ENCODE measurements around the gene PTPRN2. TPM values are rescaled to one million over a fixed set of nuclear protein-coding genes. Genes with fewer than 3 reads are reported as not detected.

PTPRN2 gene
- total RNA-seq, 1 donor from 2014 or later = 1.8 TPM

DNA sequence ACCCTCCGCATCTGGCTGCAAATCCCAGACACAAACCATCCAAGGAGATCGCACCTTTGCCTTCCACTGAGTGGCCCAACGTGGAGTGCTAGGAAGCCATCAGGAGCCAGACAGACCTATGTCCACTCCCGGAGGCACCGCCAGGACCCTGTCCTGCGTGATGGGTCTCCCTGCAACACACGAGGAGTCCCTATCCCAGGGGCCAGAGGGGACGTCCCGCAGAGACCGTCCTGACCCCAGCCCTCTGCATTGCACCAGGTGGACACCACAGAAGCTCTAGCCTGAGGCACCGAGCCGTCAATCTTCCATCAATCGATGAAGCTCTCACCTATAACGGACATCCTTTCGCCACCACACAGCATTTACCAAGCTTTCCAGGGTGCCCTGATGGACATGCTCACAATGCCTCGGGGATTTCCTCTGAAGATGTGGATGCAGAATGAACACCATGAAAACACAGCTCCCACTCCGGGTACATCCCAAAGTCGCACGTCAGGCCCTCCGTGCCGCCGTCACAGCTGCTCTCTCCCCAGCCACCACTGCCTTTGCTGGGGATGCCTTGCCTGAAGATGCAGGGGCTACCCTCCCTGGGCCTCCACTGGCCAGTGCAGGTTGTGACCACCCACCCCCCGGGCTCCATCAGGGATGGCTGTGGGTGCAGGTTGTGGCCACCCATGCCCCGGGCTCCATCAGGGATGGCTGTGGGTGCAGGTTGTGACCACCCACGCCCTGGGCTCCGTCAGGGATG, 54.1 kb downstream of the PTPRN2 start:
- peaks cover 2% of the 10 kb centered on the region for H3K27me3 Mint-ChIP-seq
- ChIA-PET CTCF (no interaction called here), POLR2A (no interaction called here)
- no peak overlapping the region for H3K4me3 Mint-ChIP-seq
- ATAC-seq (ENCODE audit: low read depth) (no peak), DNase-seq (no peak)
- no peaks in the 10 kb centered on the region for H3K36me3 Mint-ChIP-seq (ENCODE audit: low read depth)
- no peak for TF ChIP-seq CTCF (IDR thresholded peaks at IDR 0.05)
- H3K4me1 Mint-ChIP-seq = no peaks in the 10 kb centered on the region
- peaks cover 3% of the 10 kb centered on the region for H3K9me3 Mint-ChIP-seq
- intact Hi-C loops (cut with micrococcal nuclease) = no loop called here
- no peak overlapping the region for H3K27ac Mint-ChIP-seq

GRCh38 chr7:158532093-158532627, 55.5 kb downstream of the PTPRN2 start:
- ChIA-PET POLR2A (no interaction called here), CTCF (no interaction called here)
- no peak for TF ChIP-seq CTCF (IDR thresholded peaks at IDR 0.05)
- DNase-seq = no peak
- intact Hi-C loops (cut with micrococcal nuclease) = no loop called here
- H3K4me3 Mint-ChIP-seq = no peak overlapping the region
- no peak overlapping the region for H3K27ac Mint-ChIP-seq
- no peaks in the 10 kb centered on the region for H3K36me3 Mint-ChIP-seq (ENCODE audit: low read depth)
- no peak for ATAC-seq (ENCODE audit: low read depth)
- no peaks in the 10 kb centered on the region for H3K4me1 Mint-ChIP-seq
- H3K27me3 Mint-ChIP-seq = peaks cover 4% of the 10 kb centered on the region
- H3K9me3 Mint-ChIP-seq = peaks cover 3% of the 10 kb centered on the region

- H3K4me1 Mint-ChIP-seq = no peaks in the 10 kb centered on the region
- ChIA-PET POLR2A (no interaction called here), CTCF (no interaction called here)
- intact Hi-C loops (cut with micrococcal nuclease) = no loop called here
- H3K9me3 Mint-ChIP-seq = peaks cover 3% of the 10 kb centered on the region
- no peak for TF ChIP-seq CTCF (IDR thresholded peaks at IDR 0.05)
- H3K4me3 Mint-ChIP-seq = no peak overlapping the region
- peaks cover 4% of the 10 kb centered on the region for H3K27me3 Mint-ChIP-seq
- no peak for ATAC-seq (ENCODE audit: low read depth)
- no peaks in the 10 kb centered on the region for H3K36me3 Mint-ChIP-seq (ENCODE audit: low read depth)
- H3K27ac Mint-ChIP-seq = no peak overlapping the region
- DNase-seq = no peak
These were observed 56.0 kb downstream of the PTPRN2 start for GRCh38 chr7:158531661-158532060.

DNA sequence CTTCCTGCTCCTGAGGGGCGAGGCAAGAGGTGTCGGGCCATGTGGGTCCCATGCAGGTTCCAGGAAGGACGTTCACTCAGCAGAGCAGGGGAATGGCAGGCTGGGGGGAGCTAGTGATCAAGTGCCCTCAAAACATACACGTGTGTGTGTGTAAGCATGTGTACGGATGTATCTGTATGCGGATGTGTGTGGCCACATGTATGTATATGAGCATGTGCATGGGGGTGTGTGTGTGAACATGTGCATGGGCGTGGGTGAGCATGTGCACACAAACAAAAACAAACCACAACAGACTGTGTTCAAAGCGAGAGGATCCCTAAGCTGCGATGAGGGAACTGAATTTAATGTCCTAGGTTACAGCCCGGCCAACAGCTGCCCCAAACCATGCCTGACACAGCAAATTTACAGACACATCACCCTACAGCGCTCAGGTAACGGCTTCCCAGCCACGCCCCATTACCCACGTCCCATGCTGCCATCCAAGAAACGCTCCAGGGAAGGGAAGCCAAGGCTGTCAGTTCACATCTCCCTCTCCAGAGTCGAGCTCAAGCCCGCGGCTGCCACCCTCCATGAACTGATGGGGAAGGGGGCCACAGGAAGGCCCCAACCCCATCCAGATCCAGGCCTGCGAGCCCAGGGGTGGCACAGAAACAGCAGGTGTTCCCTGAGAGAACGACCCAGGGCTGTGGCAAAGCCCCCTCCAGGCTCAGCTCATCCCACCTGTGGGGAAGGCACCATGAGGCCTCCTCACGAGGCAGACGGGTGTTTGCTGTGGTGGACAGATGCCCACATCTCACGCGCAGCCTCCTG, 56.6 kb downstream of the PTPRN2 start:
- DNase-seq = no peak
- intact Hi-C loops (cut with micrococcal nuclease) = no loop called here
- POLR2A ChIA-PET = no interaction called here
- Mint-ChIP-seq H3K36me3 (ENCODE audit: low read depth) (no peaks in the 10 kb centered on the region), H3K4me1 (no peaks in the 10 kb centered on the region), H3K27me3 (peaks cover 4% of the 10 kb centered on the region), H3K4me3 (no peak overlapping the region), H3K27ac (no peak overlapping the region), H3K9me3 (peaks cover 3% of the 10 kb centered on the region)
- ATAC-seq (ENCODE audit: low read depth) = no peak
- CTCF ChIA-PET = no interaction called here
- TF ChIP-seq CTCF (IDR thresholded peaks at IDR 0.05) = no peak
